PC-9 (cell line): Measurements from ENCODE around the gene TTBK1. TPM values are rescaled to one million over a fixed set of nuclear protein-coding genes. Genes with fewer than 3 reads are reported as not detected.

Source experiments
- BruUV-seq: library from RNA; stranded (reverse); fragments of 400-500 nt; replicated peaks from 2 replicates; lab custom pipeline; 2021; lab: Mats Ljungman, UMichigan
- CTCF ChIA-PET: fragments of 300-600 bp; sonication (Branson Sonifier 250); formaldehyde crosslinking; loops from one replicate; lab custom pipeline; 2022; ENCODE audit warnings: antibody characterized with exemption; lab: Charles Lee
- POLR2A ChIA-PET: fragments of 300-600 bp; sonication (Branson Sonifier 250); formaldehyde crosslinking; loops from one replicate; lab custom pipeline; 2022; ENCODE audit warnings: antibody characterized with exemption; ENCODE audit not compliant: unreplicated experiment; lab: Charles Lee
- DNase-seq, 2 experiments: peaks; one replicate each; pipeline versions ENCODE4 v3.0.0 to v3.0.0-alpha.2; 2015 to 2022; ENCODE audit warnings: mixed read lengths in 1 of 2
- H2AFZ ChIP-seq: fragments of 200-600 bp; sonication (generic); 2 replicates; pipeline ENCODE4 v1.8.1; 2017; ENCODE audit warnings: antibody characterized with exemption
- H3F3A ChIP-seq: fragments of 200-600 bp; sonication (generic); 2 replicates; pipeline ENCODE4 v1.8.1; 2017; ENCODE audit warnings: antibody characterized with exemption, mild to moderate bottlenecking, low read depth; ENCODE audit not compliant: insufficient read depth
- H3K27ac ChIP-seq: fragments of 200-600 bp; sonication (generic); 2 replicates; pipeline ENCODE4 v1.6.1; 2016; ENCODE audit warnings: mixed run types
- H3K27me3 ChIP-seq: fragments of 200-600 bp; sonication (generic); 2 replicates; pipeline ENCODE4 v1.6.1; 2016; ENCODE audit warnings: low read depth, mixed run types; ENCODE audit not compliant: insufficient read depth
- H3K36me3 ChIP-seq: fragments of 200-600 bp; sonication (generic); 2 replicates; pipeline ENCODE4 v1.6.1; 2016; ENCODE audit warnings: low read depth, mixed run types
- H3K4me1 ChIP-seq: fragments of 200-600 bp; sonication (generic); replicated peaks from 2 replicates; pipeline ENCODE4 v1.6.1; 2016; ENCODE audit warnings: mixed run types; ENCODE audit not compliant: insufficient read depth
- H3K4me2 ChIP-seq: fragments of 200-600 bp; sonication (generic); 2 replicates; pipeline ENCODE4 v1.6.1; 2017; ENCODE audit warnings: mixed run types
- H3K4me3 ChIP-seq: fragments of 200-600 bp; sonication (generic); 2 replicates; pipeline ENCODE4 v1.6.1; 2016; ENCODE audit warnings: mixed run types
- H3K79me2 ChIP-seq: fragments of 200-600 bp; sonication (generic); 2 replicates; pipeline ENCODE4 v1.6.1; 2017; ENCODE audit warnings: low read depth, mixed run types
- H3K9me2 ChIP-seq: fragments of 200-600 bp; sonication (generic); 2 replicates; pipeline ENCODE4 v1.8.1; 2017; ENCODE audit warnings: mild to moderate bottlenecking; ENCODE audit not compliant: insufficient read depth
- H3K9me3 ChIP-seq: fragments of 200-600 bp; sonication (generic); 2 replicates; pipeline ENCODE4 v1.8.1; 2016; ENCODE audit warnings: low read depth; ENCODE audit not compliant: insufficient read depth
- H4K20me1 ChIP-seq: fragments of 200-600 bp; sonication (generic); 2 replicates; pipeline ENCODE4 v1.8.1; 2017; ENCODE audit not compliant: insufficient read depth
- CTCF ChIP-seq: fragments of 200-600 bp; sonication (generic); conservative IDR thresholded peaks from 2 replicates; pipeline ENCODE4 v1.6.1; 2017; ENCODE audit warnings: mixed run types, antibody characterized with exemption, mild to moderate bottlenecking, moderate library complexity
- EZH2 ChIP-seq: fragments of 200-600 bp; sonication (generic); IDR thresholded peaks from 2 replicates; pipeline ENCODE4 v1.8.0; 2017; ENCODE audit warnings: antibody characterized with exemption, low read depth
- intact Hi-C: fragments of 100-400 bp; cut with micrococcal nuclease; formaldehyde crosslinking; loops from one replicate; pipeline ENCODE4 v1.10.0; 2022; ENCODE audit not compliant: unreplicated experiment
- total RNA-seq: library from RNA; stranded (reverse); gene quantifications from 2 replicates; pipeline ENCODE4 v1.2.3, GENCODE V29; 2021

The TTBK1 gene
- total RNA-seq, 1 experiment from 2014 or later: 0.07 TPM

GRCh38 chr6:43290905-43291355, 47.6 kb downstream of the TTBK1 start:
- Histone ChIP-seq H3K9me2 (no peaks in the 10 kb centered on the region), H3K4me1 (no peaks in the 10 kb centered on the region), H3K36me3 (no peaks in the 10 kb centered on the region), H3K4me3 (no peak overlapping the region), H3K27me3 (no peaks in the 10 kb centered on the region), H3F3A (no peaks in the 10 kb centered on the region), H2AFZ (no peak overlapping the region), H3K9me3 (no peaks in the 10 kb centered on the region), H3K79me2 (no peaks in the 10 kb centered on the region), H3K27ac (no peak overlapping the region), H3K4me2 (no peak overlapping the region), H4K20me1 (no peaks in the 10 kb centered on the region)
- BruUV-seq: no TSS peak
- CTCF ChIA-PET: no interaction called here
- POLR2A ChIA-PET: no interaction called here
- intact Hi-C loops: no loop called here
- TF ChIP-seq EZH2: no peak
- TF ChIP-seq CTCF: no peak
- no peak for DNase-seq

DNA sequence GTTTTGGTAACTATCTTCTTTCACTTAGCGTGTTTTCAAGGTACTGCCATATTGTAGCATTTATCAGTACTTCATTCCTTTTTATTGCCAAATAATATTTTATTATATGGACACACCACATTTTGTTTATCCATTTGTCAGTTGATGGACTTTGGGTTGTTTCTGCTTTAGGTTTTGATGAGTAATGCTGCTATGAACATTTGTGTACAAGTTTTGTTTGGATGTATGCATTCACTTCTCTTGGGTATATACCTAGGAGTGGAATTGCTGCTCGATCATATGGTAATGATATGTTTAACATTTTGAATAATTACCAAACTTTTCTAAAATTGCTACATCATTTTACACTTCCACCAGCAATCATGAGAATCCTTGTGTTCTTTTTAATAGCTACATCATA, 48.4 kb downstream of the TTBK1 start:
- H3K4me3 ChIP-seq: no peak overlapping the region
- no peaks in the 10 kb centered on the region for H3F3A ChIP-seq
- H2AFZ ChIP-seq: no peak overlapping the region
- H3K9me3 ChIP-seq: no peaks in the 10 kb centered on the region
- no peaks in the 10 kb centered on the region for H3K9me2 ChIP-seq
- H4K20me1 ChIP-seq: no peaks in the 10 kb centered on the region
- no peak overlapping the region for H3K27ac ChIP-seq
- ChIA-PET CTCF (interaction anchor here (0.6 kb wide), 1 partner anchor 160 kb away, joined by 4 read pairs; no protein-coding TSS in a partner anchor), POLR2A (no interaction called here)
- BruUV-seq: no TSS peak
- intact Hi-C loops: no loop called here
- H3K36me3 ChIP-seq: no peaks in the 10 kb centered on the region
- no peaks in the 10 kb centered on the region for H3K27me3 ChIP-seq
- H3K4me1 ChIP-seq: no peaks in the 10 kb centered on the region
- no peak for DNase-seq
- TF ChIP-seq CTCF (no peak), EZH2 (no peak)
- no peak overlapping the region for H3K4me2 ChIP-seq
- H3K79me2 ChIP-seq: no peaks in the 10 kb centered on the region

- no peak overlapping the region for H2AFZ ChIP-seq
- H3K4me1 ChIP-seq: no peaks in the 10 kb centered on the region
- H3K36me3 ChIP-seq: no peaks in the 10 kb centered on the region
- H3K4me2 ChIP-seq: no peak overlapping the region
- no peaks in the 10 kb centered on the region for H3K79me2 ChIP-seq
- no peaks in the 10 kb centered on the region for H3K9me2 ChIP-seq
- H3F3A ChIP-seq: no peaks in the 10 kb centered on the region
- no peak overlapping the region for H3K27ac ChIP-seq
- DNase-seq: no peak
- BruUV-seq: no TSS peak
- ChIA-PET CTCF (interaction anchor here (0.6 kb wide), 1 partner anchor 160 kb away, joined by 4 read pairs; no protein-coding TSS in a partner anchor), POLR2A (no interaction called here)
- no peak overlapping the region for H3K4me3 ChIP-seq
- no peaks in the 10 kb centered on the region for H3K27me3 ChIP-seq
- no peaks in the 10 kb centered on the region for H4K20me1 ChIP-seq
- H3K9me3 ChIP-seq: no peaks in the 10 kb centered on the region
- no peak for TF ChIP-seq CTCF
- TF ChIP-seq EZH2: no peak
- intact Hi-C loops: no loop called here
These were observed 49.1 kb downstream of the TTBK1 start for GRCh38 chr6:43292341-43292740.
